ENCODE data around the gene PRPF8.
A peak's percentile ranks its signal among the peaks of the same experiment; 100 is the strongest.
"Not testable (repeated sequence)": the region's sequence is repeated elsewhere in the genome, so short reads cannot be mapped to it uniquely, and the experiment has no call there.

PRPF8 gene

DNA sequence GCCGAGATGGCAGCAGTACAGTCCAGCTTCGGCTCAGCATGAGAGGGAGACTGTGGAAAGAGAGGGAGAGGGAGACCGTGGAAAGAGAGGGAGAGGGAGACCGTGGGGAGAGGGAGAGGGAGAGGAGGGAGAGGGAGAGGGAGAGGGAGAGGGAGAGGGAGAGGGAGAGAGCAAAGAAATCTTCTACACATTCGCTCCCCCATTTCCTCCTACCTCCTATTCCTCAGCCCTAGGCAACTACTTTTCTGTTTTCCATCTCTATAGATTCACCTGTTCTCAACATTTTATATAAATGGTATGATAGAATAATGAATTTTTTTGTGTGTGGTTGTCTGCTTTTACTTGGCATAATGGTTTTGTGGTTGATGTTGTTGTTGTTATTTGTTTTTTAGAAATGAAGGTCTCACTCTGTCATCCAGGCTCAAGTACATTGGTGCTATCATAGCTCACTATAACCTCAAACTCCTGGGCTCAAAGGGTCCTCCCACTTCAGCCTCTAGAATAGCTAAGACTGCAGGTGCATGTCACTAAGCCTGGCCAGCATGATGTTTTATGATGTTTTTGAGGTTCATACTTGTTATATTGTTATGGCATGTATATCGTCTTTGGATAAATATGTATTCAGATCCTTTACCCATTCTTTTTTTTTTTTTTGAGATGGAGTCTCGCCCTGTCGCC lies 6.0 kb upstream of the PRPF8 start:
- DNase-seq (ENCODE audit: low read depth, low spot score) = no peak

- DNase-seq (ENCODE audit: low read depth, low spot score) = not testable (repeated sequence)
Measured at GRCh38 chr17:1688405-1688804, 3.7 kb upstream of the PRPF8 start.

GRCh38 chr17:1686086-1686485 lies 1.4 kb upstream of the PRPF8 start:
- no peak for DNase-seq (ENCODE audit: low read depth, low spot score)

DNA sequence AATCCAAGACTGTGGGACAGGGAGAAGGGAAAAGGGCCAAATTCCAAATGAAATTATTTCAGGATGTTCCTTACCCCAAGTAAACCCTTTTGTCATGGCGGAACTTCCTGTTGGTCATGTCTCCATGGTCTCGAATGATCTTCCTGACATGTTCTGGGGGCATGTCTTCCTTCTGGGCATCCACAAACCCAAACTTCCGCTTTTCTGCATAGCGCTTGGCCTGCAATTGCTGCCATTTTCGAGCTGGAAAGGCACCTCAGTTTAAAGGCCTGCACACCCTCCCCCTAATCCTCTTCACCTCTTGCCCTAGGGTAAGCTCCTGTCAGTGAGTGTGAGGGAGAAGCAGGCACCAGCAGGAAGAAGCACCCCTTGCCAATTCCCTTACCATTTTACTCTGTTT lies 1.2 kb downstream of the PRPF8 start:
- DNase-seq (ENCODE audit: low read depth, low spot score) = no peak

GRCh38 chr17:1676401-1676800 lies 8.3 kb downstream of the PRPF8 start:
- DNase-seq (ENCODE audit: low read depth, low spot score) = no peak

DNA sequence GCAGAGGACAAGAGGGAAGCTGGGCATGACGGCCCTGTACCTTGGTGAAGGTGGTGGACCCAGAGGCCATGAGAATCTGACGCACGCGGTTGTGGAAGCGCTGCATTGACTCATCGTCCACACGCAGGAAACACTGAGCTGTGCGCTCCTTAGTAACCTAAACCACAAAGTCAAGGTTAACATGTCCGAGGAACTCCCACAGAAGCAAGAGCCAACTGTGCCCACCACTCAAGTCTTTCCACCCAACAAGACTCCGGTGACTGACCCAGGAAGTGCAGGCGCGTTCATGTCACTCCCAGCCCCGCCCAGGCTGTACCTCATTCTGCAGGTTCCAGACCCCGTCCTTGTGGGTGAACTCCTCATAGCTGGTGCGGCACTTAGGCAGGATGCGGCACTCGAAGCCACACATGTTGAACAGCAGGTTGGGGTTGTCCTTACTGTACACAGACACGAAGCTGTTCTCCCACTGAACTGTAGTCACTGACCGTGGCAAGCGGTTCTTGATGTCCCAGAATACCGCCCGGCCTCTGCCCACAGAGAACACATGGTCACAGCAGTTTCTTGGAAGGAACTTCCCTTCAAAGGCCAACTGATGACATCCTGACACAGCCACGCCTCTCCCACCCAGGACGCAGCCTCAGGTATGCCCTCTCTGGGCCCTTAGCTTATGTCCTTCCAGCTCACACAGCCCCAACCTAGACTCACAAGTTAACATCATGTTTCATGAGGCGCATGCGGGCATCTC lies 11.5 kb downstream of the PRPF8 start:
- no peak for DNase-seq (ENCODE audit: low read depth, low spot score)

- DNase-seq (ENCODE audit: low read depth, low spot score) = not testable (repeated sequence)
Measured at GRCh38 chr17:1663934-1664333, 20.7 kb downstream of the PRPF8 start.

- no peak for DNase-seq (ENCODE audit: low read depth, low spot score)
Measured at GRCh38 chr17:1661045-1661444, 23.6 kb downstream of the PRPF8 start.

- no peak for DNase-seq (ENCODE audit: low read depth, low spot score)
Measured at GRCh38 chr17:1658100-1658499, 26.6 kb downstream of the PRPF8 start.

GRCh38 chr17:1653735-1654134 lies 30.9 kb downstream of the PRPF8 start:
- no peak for DNase-seq (ENCODE audit: low read depth, low spot score)

DNA sequence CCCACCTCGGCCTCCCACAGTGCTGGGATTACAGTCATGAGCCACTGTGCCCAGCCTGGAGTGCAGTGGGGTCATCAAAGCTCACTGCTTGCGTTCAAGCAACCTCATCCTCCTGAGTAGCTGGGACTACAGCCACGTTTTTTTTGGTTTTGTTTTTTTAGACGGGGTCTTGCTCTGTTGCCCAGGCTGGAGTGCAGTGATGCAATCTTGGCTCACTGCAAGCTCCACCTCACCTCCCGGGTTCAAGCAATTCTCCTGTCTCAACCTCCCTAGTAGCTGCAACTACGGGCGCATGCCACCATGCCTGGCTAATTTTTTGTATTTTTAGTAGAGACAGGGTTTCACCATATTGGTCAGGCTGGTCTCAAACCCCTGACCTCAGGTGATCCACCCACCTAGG lies 31.9 kb downstream of the PRPF8 start:
- DNase-seq (ENCODE audit: low read depth, low spot score) = not testable (repeated sequence)

DNA sequence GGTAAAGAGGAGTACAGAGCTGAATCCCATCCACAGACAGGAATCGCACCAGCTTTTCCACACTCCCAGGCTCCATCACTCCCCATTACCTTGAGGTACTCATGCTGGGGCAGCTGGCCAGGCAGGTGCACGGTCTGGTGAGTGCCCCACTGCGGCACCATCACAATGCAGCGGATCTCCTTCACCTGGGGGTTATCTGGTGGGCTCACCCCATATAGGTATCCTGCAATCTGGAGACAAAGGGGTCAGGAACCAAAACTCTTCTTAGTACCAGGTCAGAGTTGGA lies 33.2 kb downstream of the PRPF8 start:
- no peak for DNase-seq (ENCODE audit: low read depth, low spot score)

DNA sequence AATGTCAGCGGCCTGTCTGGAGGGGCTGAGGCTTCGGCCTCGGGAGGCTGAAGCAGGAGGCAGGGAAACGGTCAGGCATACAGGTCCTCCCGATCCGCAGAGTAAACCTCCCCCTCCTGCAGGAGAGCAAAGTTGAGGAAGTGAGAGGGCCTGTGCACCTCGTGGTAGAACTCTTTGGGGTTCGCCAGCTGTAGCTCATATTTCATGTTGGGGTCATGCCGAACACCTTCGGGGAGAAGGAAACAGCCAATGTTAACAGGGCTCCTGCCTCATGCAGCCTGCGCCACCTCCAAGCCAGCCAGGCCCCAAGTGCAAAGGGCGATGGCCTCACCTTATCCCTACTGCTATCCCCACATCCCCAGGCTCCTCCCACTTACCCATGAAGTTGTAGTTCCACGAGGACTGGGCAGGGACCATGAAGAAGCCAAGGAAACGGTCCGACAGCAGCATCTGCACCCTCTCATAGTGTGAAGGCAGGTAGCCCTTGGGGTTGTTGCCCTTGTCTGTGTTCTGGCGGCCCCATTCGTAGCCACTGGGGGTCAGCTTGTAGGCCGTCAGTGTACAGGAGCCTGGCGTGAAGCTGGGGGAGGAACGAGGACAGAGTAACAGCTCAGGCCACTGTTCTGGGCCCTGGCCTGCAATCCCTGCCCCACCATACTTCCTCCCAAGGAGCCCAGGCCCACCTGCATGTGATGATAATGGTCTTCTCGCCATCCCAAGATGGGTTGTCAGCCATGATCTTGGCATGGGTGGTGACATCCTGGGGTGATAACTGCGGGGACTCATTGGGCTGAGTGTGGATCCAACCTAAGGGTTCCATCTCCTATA lies 33.7 kb downstream of the PRPF8 start:
- DNase-seq (ENCODE audit: low read depth, low spot score) = no peak

GRCh38 chr17:1649844-1650501 lies 34.7 kb downstream of the PRPF8 start, which contains the start of gene RILP:
TSS of gene RILP (minus strand) at chr17:1649866. CDS start at chr17:1649804, 62 bp downstream.
- DNase-seq (ENCODE audit: low read depth, low spot score) = no peak

DNA sequence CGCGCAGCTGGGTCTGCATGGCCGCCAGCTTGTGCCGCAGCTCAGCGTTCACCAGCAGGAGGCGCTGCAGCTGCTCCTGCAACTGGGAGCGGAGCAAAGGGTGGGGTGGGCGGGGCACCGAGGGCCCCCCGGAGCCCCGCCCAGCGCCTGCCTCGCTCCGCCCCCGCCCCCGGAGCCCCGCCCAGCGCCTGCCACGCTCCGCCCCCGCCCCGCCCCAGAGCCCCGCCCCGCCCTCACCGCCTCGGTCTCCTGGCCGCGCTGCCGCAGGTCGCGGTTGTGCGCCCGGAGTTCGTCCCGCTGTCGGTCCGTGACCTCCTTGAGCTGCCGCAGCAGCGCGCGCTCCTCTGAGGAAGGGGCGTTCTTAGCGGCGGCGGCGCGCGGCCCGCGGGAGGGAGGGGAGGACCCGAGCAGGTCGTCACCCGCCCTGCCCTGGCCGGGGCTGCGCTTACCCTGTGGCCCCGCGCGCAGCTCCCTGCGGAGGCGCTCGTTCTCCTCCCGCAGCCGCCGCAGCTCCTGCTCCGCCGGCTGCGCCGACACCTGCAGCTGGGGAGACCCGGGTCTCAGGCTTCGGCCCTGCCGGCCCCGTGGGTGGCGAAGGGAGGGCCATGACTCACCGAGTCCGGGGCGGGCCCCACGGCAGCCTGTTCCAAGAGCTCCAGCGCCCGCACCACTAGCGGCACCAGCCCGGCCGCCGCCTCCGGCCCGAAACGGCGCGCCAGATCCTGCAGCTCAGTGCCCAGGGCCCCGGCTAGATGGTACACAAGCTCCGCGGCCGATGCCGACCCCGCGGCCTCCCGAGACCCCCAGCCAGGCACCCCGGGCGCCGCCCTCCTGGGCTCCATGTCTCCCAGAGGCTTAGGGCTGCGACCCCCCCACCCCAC lies 35.5 kb downstream of the PRPF8 start:
- DNase-seq (ENCODE audit: low read depth, low spot score) = peak; percentile 85

- no peak for DNase-seq (ENCODE audit: low read depth, low spot score)
Measured at GRCh38 chr17:1648173-1648962, 36.3 kb downstream of the PRPF8 start.

DNA sequence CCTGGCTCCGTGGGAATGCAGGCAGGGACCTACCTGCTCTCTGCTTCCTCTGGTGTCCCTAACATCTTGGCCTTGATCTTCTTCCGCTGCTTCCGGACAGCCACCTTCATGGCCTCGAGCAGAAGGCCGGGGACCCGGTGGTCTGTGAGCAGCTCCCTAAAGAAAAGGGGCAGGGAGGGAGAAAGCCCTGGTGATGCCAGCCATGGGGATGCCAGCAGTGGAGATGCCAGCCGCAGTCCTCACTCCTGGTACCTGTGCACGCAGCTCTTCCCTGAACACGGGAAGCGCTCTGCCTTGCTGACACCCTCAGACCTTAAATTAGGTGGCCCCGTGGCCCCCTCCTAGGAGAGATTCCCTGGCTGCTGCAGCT lies 36.9 kb downstream of the PRPF8 start:
- DNase-seq (ENCODE audit: low read depth, low spot score) = no peak

DNA sequence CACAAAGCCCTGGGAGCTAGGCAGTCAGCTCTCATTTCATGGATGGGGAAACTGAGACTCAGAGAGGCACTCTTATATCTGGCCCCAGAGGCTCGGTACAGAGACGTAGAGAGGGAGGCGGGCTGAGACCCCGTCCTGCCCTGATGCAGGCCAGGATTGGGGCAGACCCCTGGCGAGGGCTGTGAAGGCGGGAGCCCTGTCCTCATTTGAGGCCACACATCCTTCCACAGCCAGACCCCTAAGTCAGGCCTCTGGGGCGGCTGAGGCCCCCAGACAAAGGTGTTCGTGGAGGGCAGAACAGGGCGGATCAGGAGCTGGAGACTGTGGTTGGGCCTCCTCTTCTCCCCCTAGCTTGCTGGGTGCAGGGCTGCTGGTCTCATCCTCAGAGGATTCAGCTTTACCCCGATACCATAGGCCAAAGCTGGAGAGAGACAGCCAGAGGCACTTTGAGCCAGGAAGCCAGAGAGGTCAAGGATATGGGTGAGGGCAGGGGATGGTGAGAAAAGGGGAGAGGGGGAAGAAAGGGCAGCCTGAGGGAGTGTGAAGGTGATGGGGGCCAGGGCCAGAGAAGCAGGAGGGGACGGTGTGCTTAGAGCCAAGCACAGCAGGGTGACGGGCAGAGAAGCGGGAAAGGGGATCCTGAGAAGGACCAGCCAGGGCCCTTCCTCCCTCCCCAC lies 38.3 kb downstream of the PRPF8 start:
- DNase-seq (ENCODE audit: low read depth, low spot score) = no peak

Data from activated CD4-positive, CD25-positive, alpha-beta regulatory T cell treated with anti-CD3 and anti-CD28 coated beads, Interleukin-2, amount 50 U/mL, for 16 hours (primary cell).